Stimulated activated CD8-positive, alpha-beta memory T cell treated with anti-CD3 and anti-CD28 coated beads, Interleukin-2, amount 100 ng/mL, for 1 hour (primary cell): ENCODE results near the gene ZGPAT.

ENCODE experiments used
- DNase-seq, 2 donors: peaks; one replicate each; pipeline ENCODE4 v3.0.0-alpha.2; 2020; ENCODE audit warnings: low read depth in 2 of 2

ZGPAT gene

DNA sequence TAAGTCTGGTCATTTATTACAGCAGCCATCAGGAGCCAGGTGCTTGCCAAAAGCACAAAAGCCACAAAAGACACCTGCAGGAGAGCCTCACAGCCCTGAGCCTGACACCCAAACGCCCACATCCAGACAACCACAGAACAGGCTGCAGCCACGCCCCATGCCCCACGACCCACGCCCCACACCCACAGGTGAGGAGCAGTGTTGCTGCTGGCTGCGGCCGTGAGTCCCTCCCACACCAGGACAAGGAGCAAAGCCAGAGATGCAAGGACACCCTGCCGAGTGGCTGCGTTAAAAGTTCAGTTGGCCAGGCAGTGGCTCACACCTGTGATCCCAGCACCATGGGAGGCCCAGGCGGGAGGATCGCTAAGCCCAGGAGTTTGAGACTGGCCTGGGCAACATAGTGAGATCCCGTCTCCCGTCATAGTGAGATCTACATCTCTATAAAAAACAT lies 74.7 kb downstream of the ZGPAT start:
- DNase-seq = no peak

DNA sequence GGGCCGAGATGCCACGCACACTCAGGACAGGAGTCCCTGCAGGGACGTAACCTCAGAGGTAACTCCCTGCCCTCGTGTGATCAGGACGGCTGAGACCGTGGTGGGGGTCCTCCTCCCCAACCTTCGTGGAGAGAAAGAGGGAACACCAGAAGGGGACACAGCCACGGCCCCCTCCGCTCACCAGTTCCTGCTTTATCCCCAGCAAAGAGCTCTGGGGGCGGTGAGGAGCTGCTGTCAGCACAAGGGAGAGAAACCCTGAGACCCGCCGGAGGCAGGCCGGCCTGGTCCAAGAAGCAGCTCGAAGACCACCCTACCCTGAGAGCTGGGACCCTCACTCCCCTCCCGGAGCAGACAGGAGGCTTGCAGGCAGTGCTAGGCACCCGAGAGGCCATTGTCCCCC lies 76.1 kb downstream of the ZGPAT start:
- no peak for DNase-seq

DNA sequence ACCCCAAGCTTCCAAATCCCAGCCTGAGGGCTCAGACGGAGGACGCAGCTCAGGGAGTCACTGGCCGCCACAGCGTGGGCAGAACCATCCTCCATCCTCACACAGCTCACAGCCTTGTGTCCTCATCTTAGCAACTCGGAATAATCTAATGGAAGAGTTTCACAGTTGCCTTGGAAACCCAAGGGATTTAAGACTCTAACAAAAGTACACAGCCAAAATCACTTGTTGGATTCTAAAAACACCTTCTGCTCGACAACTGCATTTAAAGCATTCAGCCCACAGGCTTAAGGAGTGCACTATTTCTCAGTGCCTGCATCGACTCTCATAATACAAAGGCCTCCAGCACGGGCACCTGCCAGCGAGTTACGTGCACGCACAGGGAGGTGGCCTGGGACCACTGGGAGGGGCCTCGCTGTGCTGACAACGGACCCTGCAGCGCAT lies 77.9 kb downstream of the ZGPAT start:
- no peak for DNase-seq
